H9 (cell line): ENCODE data around the gene RNF213. TPM values are rescaled to one million over a fixed set of nuclear protein-coding genes. Genes with fewer than 3 reads are reported as not detected.

ENCODE experiments used
- DNase-seq: peaks from one replicate; pipeline ENCODE4 v3.0.0-alpha.2; 2017
- H2AFZ ChIP-seq: one replicate; pipeline ENCODE4 v1.6.1; 2013; ENCODE audit warnings: mild to moderate bottlenecking, low read length, control low read depth, moderate library complexity
- H2AK5ac ChIP-seq: 2 replicates; pipeline ENCODE4 v1.6.1; 2013; ENCODE audit warnings: low read length, control low read depth, mixed read lengths; ENCODE audit not compliant: insufficient read length
- H2BK120ac ChIP-seq: one replicate; pipeline ENCODE4 v1.6.1; 2013; ENCODE audit warnings: low read depth, mild to moderate bottlenecking, low read length, control low read depth, inconsistent platforms; ENCODE audit not compliant: poor library complexity, severe bottlenecking
- H2BK12ac ChIP-seq: 2 replicates; pipeline ENCODE4 v1.6.1; 2013; ENCODE audit warnings: low read length, control low read depth, mixed read lengths, low read depth; ENCODE audit not compliant: insufficient read length
- H2BK15ac ChIP-seq: 2 replicates; pipeline ENCODE4 v1.6.1; 2013; ENCODE audit warnings: low read depth, low read length, control low read depth
- H2BK20ac ChIP-seq: one replicate; pipeline ENCODE4 v1.6.1; 2013; ENCODE audit warnings: low read depth, mild to moderate bottlenecking, low read length, control low read depth, inconsistent platforms; ENCODE audit not compliant: poor library complexity, severe bottlenecking
- H2BK5ac ChIP-seq: 2 replicates; pipeline ENCODE4 v1.6.1; 2013; ENCODE audit warnings: low read length, control low read depth, mixed read lengths; ENCODE audit not compliant: insufficient read length
- H3K14ac ChIP-seq: 2 replicates; pipeline ENCODE4 v1.6.1; 2013; ENCODE audit warnings: low read length, control low read depth; ENCODE audit not compliant: insufficient read depth
- H3K18ac ChIP-seq: 2 replicates; pipeline ENCODE4 v1.6.1; 2013; ENCODE audit warnings: low read depth, mild to moderate bottlenecking, mixed read lengths, low read length, control low read depth; ENCODE audit not compliant: insufficient read length
- H3K23ac ChIP-seq: 2 replicates; pipeline ENCODE4 v1.6.1; 2013; ENCODE audit warnings: low read length, control low read depth, mixed read lengths, low read depth; ENCODE audit not compliant: insufficient read length
- H3K23me2 ChIP-seq: 2 replicates; pipeline ENCODE4 v1.6.1; 2013; ENCODE audit warnings: low read depth, mild to moderate bottlenecking, mixed read lengths, low read length, control low read depth; ENCODE audit not compliant: insufficient read length, poor library complexity, severe bottlenecking
- H3K27ac ChIP-seq: 2 replicates; pipeline ENCODE4 v1.5.1; 2013; ENCODE audit warnings: low read length, control low read depth, mixed read lengths, low read depth; ENCODE audit not compliant: insufficient read length
- H3K27me3 ChIP-seq: 2 replicates; pipeline ENCODE4 v1.6.1; 2013; ENCODE audit warnings: low read length, control low read depth, inconsistent platforms; ENCODE audit not compliant: insufficient read depth
- H3K4ac ChIP-seq: 2 replicates; pipeline ENCODE4 v1.6.1; 2013; ENCODE audit warnings: low read depth, mild to moderate bottlenecking, control low read depth, inconsistent platforms, low read length, moderate library complexity
- H3K4me1 ChIP-seq: 2 replicates; pipeline ENCODE4 v1.6.1; 2013; ENCODE audit warnings: low read length, control low read depth, inconsistent platforms; ENCODE audit not compliant: insufficient read depth
- H3K4me2 ChIP-seq: 2 replicates; pipeline ENCODE4 v1.6.1; 2013; ENCODE audit warnings: low read length, control low read depth, mixed read lengths; ENCODE audit not compliant: insufficient read length, insufficient read depth
- H3K56ac ChIP-seq: 2 replicates; pipeline ENCODE4 v1.6.1; 2013; ENCODE audit warnings: low read depth, mild to moderate bottlenecking, mixed read lengths, low read length, control low read depth; ENCODE audit not compliant: insufficient read length
- H3K79me1 ChIP-seq: 2 replicates; pipeline ENCODE4 v1.6.1; 2013; ENCODE audit warnings: low read depth, mild to moderate bottlenecking, moderate library complexity, low read length, control low read depth, inconsistent platforms; ENCODE audit not compliant: insufficient read depth, poor library complexity, severe bottlenecking
- H3K79me2 ChIP-seq: 2 replicates; pipeline ENCODE4 v1.6.1; 2013; ENCODE audit warnings: low read length, control low read depth, inconsistent platforms; ENCODE audit not compliant: insufficient read depth
- H3K9ac ChIP-seq: 2 replicates; pipeline ENCODE4 v1.6.1; 2013; ENCODE audit warnings: low read length, control low read depth, mixed read lengths; ENCODE audit not compliant: insufficient read length; ENCODE audit errors: extremely low read depth
- H3K9me3 ChIP-seq: one replicate; pipeline ENCODE4 v1.6.1; 2013; ENCODE audit warnings: low read depth, low read length, inconsistent platforms; ENCODE audit not compliant: control insufficient read depth
- H3T11ph ChIP-seq: one replicate; pipeline ENCODE4 v1.6.1; 2013; ENCODE audit warnings: mild to moderate bottlenecking, low read length, control low read depth, inconsistent platforms
- H4K20me1 ChIP-seq: one replicate; pipeline ENCODE4 v1.6.1; 2013; ENCODE audit not compliant: control insufficient read depth, insufficient read length, insufficient read depth
- H4K5ac ChIP-seq: 2 replicates; pipeline ENCODE4 v1.6.1; 2013; ENCODE audit warnings: low read depth, mild to moderate bottlenecking, mixed read lengths, low read length, control low read depth; ENCODE audit not compliant: insufficient read length
- H4K8ac ChIP-seq: replicated peaks from 2 replicates; pipeline ENCODE4 v1.6.1; 2013; ENCODE audit warnings: low read length, control low read depth, mixed read lengths, low read depth; ENCODE audit not compliant: insufficient read length
- H4K91ac ChIP-seq: 2 replicates; pipeline ENCODE4 v1.6.1; 2013; ENCODE audit warnings: low read depth, mild to moderate bottlenecking, moderate library complexity, mixed read lengths, low read length, control low read depth; ENCODE audit not compliant: insufficient read length
- H3K27ac Mint-ChIP-seq, 3 experiments: 2 replicates in 2 of 3; 3 replicates in 1 of 3; pipeline ENCODE4 v1.8.0; 2020 to 2021; ENCODE audit warnings: mixed read lengths in 3 of 3, mild to moderate bottlenecking in 1 of 3, moderate library complexity in 1 of 3
- H3K27me3 Mint-ChIP-seq: 2 replicates; pipeline ENCODE4 v1.8.0; 2021; ENCODE audit warnings: low read depth, mild to moderate bottlenecking, moderate library complexity, mixed read lengths
- H3K36me3 Mint-ChIP-seq, 3 experiments: 2 replicates in 2 of 3; 3 replicates in 1 of 3; pipeline ENCODE4 v1.8.0; 2020 to 2021; ENCODE audit warnings: low read depth in 3 of 3, mixed read lengths in 3 of 3; ENCODE audit not compliant: insufficient read depth in 1 of 3
- H3K4me1 Mint-ChIP-seq, 2 experiments: 2 replicates each; pipeline ENCODE4 v1.8.0; 2020; ENCODE audit warnings: mixed read lengths in 2 of 2
- H3K4me3 Mint-ChIP-seq, 2 experiments: 2 replicates in 1 of 2; 3 replicates in 1 of 2; pipeline ENCODE4 v1.8.0; 2020 to 2021; ENCODE audit warnings: mild to moderate bottlenecking in 2 of 2, mixed read lengths in 2 of 2, moderate library complexity in 1 of 2
- H3K9me3 Mint-ChIP-seq, 2 experiments: 2 replicates in 1 of 2; 3 replicates in 1 of 2; pipeline ENCODE4 v1.8.0; 2020; ENCODE audit warnings: mild to moderate bottlenecking in 2 of 2, mixed read lengths in 2 of 2, moderate library complexity in 1 of 2
- WGBS: extraction: QIAGEN DNeasy Blood & Tissue Kit; methylation state at CpG from one replicate; pipeline ENCODE4 v1.1.7; 2013; ENCODE audit warnings: missing lambda C conversion rate, low lambda C conversion rate, mixed read lengths; ENCODE audit not compliant: insufficient read length; ENCODE audit errors: extremely low coverage; 5-methylcytosine and 5-hydroxymethylcytosine counted together
- total RNA-seq: library from RNA; stranded (reverse); gene quantifications from 2 replicates; pipeline ENCODE4 v1.2.1, GENCODE V29; 2021
- TF ChIP-seq, protein P1 (sequence below): fragments of 200-600 bp; sonication (generic); conservative IDR thresholded peaks from 3 replicates; pipeline ENCODE4 v1.8.0; 2021; ENCODE audit warnings: antibody characterized with exemption, mild to moderate bottlenecking

Gene RNF213
- total RNA-seq, 1 experiment from 2014 or later: 34.3 TPM

DNA sequence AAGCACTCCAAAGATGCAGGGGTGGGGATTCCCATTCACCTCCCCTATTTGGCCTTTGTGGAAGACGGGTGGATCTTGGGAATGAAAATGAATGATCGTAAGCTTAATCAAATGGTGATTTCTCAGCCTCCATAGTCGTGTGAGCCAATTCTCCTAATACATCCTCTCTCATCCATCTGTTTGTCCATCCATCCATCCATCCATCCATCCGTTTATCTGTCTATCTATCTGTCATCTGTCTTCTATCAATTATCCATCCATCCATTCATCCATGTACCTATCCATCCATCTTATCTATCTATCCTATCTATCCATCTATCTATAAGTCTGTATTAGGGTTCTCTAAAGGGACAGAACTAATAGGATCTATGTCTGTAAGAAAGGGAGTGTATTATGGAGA lies 7.8 kb downstream of the RNF213 start:
- H3K23me2 ChIP-seq: no peaks in the 10 kb centered on the region
- WGBS: no CpG with 5 or more reads among the region's 4 CpGs
- no peak overlapping the region for H3K4me3 Mint-ChIP-seq

More for the DNA sequence above, 7.8 kb downstream of the RNF213 start:
- Mint-ChIP-seq H3K27me3 (no peaks in the 10 kb centered on the region), H3K36me3 (peaks cover 17 to 30% (median 20%) of the 10 kb centered on the region in 3 experiments), H3K27ac (no peak overlapping the region), H3K4me1 (peaks cover 9 to 14% of the 10 kb centered on the region in 2 experiments), H3K9me3 (peaks cover 0 to 2% of the 10 kb centered on the region in 2 experiments; a peak in 2 of 5 replicates)
- no peak overlapping the region for H3K4me2 ChIP-seq
- no peak overlapping the region for H4K8ac ChIP-seq
- no peak overlapping the region for H2BK15ac ChIP-seq
- no peak overlapping the region for H4K91ac ChIP-seq
- no peak overlapping the region for H2BK5ac ChIP-seq
- no peak overlapping the region for H3T11ph ChIP-seq
- no peak overlapping the region for H3K23ac ChIP-seq
- H3K56ac ChIP-seq: no peak overlapping the region
- no peak overlapping the region for H3K4ac ChIP-seq
- H2AFZ ChIP-seq: no peak overlapping the region
- no peaks in the 10 kb centered on the region for H4K20me1 ChIP-seq
- no peak overlapping the region for H2BK20ac ChIP-seq
- no peak overlapping the region for H3K18ac ChIP-seq
- no peak overlapping the region for H2BK12ac ChIP-seq
- H3K27me3 ChIP-seq: no peaks in the 10 kb centered on the region
- no peak overlapping the region for H3K9ac ChIP-seq
- H3K79me2 ChIP-seq: no peaks in the 10 kb centered on the region
- H3K4me1 ChIP-seq: peaks cover 10% of the 10 kb centered on the region; the same call in 1 of the 2 replicates
- no peak overlapping the region for H2BK120ac ChIP-seq
- H3K27ac ChIP-seq: no peak overlapping the region
- no peak overlapping the region for H4K5ac ChIP-seq
- H3K14ac ChIP-seq: no peak overlapping the region
- no peak overlapping the region for H2AK5ac ChIP-seq
- TF ChIP-seq, protein P1, sequence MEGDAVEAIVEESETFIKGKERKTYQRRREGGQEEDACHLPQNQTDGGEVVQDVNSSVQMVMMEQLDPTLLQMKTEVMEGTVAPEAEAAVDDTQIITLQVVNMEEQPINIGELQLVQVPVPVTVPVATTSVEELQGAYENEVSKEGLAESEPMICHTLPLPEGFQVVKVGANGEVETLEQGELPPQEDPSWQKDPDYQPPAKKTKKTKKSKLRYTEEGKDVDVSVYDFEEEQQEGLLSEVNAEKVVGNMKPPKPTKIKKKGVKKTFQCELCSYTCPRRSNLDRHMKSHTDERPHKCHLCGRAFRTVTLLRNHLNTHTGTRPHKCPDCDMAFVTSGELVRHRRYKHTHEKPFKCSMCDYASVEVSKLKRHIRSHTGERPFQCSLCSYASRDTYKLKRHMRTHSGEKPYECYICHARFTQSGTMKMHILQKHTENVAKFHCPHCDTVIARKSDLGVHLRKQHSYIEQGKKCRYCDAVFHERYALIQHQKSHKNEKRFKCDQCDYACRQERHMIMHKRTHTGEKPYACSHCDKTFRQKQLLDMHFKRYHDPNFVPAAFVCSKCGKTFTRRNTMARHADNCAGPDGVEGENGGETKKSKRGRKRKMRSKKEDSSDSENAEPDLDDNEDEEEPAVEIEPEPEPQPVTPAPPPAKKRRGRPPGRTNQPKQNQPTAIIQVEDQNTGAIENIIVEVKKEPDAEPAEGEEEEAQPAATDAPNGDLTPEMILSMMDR: no peak
- no peak for DNase-seq
- H3K9me3 ChIP-seq: no peaks in the 10 kb centered on the region
- no peaks in the 10 kb centered on the region for H3K79me1 ChIP-seq
